Stimulated activated CD8-positive, alpha-beta memory T cell treated with anti-CD3 and anti-CD28 coated beads, Interleukin-15, amount 100 ng/mL, for 4 hours (primary cell): ENCODE measurements around the gene PRKN.

Experiments used
- DNase-seq, 2 donors: peaks; one replicate each; pipeline ENCODE4 v3.0.0-alpha.2; 2020; ENCODE audit warnings: low read depth in 2 of 2

Gene PRKN

GRCh38 chr6:162379757-162380409 lies 347.7 kb downstream of the PRKN start:
- DNase-seq: no peak

GRCh38 chr6:162377735-162378134 lies 349.8 kb downstream of the PRKN start:
- no peak for DNase-seq

- DNase-seq: no peak
Observed at GRCh38 chr6:162373868-162374267, 353.7 kb downstream of the PRKN start.

GRCh38 chr6:162373192-162373591 lies 354.4 kb downstream of the PRKN start:
- no peak for DNase-seq

- DNase-seq: no peak
Observed at GRCh38 chr6:162372106-162372505, 355.5 kb downstream of the PRKN start.

- DNase-seq: no peak
Observed at GRCh38 chr6:162371121-162371520, 356.4 kb downstream of the PRKN start.

GRCh38 chr6:162369091-162369490 lies 358.5 kb downstream of the PRKN start:
- DNase-seq: no peak

GRCh38 chr6:162364488-162364887 lies 363.1 kb downstream of the PRKN start:
- DNase-seq: no peak

- DNase-seq: no peak
Observed at GRCh38 chr6:162363757-162364156, 363.8 kb downstream of the PRKN start.

- no peak for DNase-seq
Observed at GRCh38 chr6:162360901-162361567, 366.5 kb downstream of the PRKN start.

- DNase-seq: no peak
Observed at GRCh38 chr6:162358625-162359024, 368.9 kb downstream of the PRKN start.

- DNase-seq: no peak
Observed at GRCh38 chr6:162345051-162345511, 382.5 kb downstream of the PRKN start.

- no peak for DNase-seq
Observed at GRCh38 chr6:162344646-162345010, 382.9 kb downstream of the PRKN start.

GRCh38 chr6:162343936-162344645 lies 383.5 kb downstream of the PRKN start:
- no peak for DNase-seq

- DNase-seq: no peak
Observed at GRCh38 chr6:162343198-162343935, 384.2 kb downstream of the PRKN start.

- DNase-seq: no peak
Observed at GRCh38 chr6:162337412-162337811, 390.2 kb downstream of the PRKN start.

- no peak for DNase-seq
Observed at GRCh38 chr6:162336359-162336758, 391.2 kb downstream of the PRKN start.

GRCh38 chr6:162332365-162332764 lies 395.2 kb downstream of the PRKN start:
- no peak for DNase-seq

- DNase-seq: no peak
Observed at GRCh38 chr6:162331911-162332310, 395.7 kb downstream of the PRKN start.

GRCh38 chr6:162325826-162326225 lies 401.7 kb downstream of the PRKN start:
- DNase-seq: no peak

- DNase-seq: no peak
Observed at GRCh38 chr6:162325051-162325450, 402.5 kb downstream of the PRKN start.

GRCh38 chr6:162315291-162315690 lies 412.3 kb downstream of the PRKN start:
- DNase-seq: no peak
